Coronary artery (tissue), 2 donors: Measurements from ENCODE around the gene ZNF648.
"Not testable (repeated sequence)": the region's sequence is repeated elsewhere in the genome, so short reads cannot be mapped to it uniquely, and the experiment has no call there.

ENCODE experiments used
- DNase-seq: peaks from one replicate; pipeline ENCODE4 v3.0.0-alpha.2; 2017; ENCODE audit warnings: low spot score
- H3K27ac ChIP-seq, 2 donors: fragments of 200-600 bp; sonication (generic); one replicate each; pipeline ENCODE4 v1.5.1; 2016 to 2019
- H3K4me3 ChIP-seq: fragments of 200-600 bp; sonication (generic); 2 replicates; pipeline ENCODE4 v1.5.1; 2016; ENCODE audit warnings: mild to moderate bottlenecking, moderate library complexity
- TF ChIP-seq, protein P1 (sequence below): fragments of 200-600 bp; sonication (generic); IDR thresholded peaks from one replicate; pipeline ENCODE4 v1.5.1; 2019; ENCODE audit warnings: antibody characterized with exemption

ZNF648 gene

GRCh38 chr1:182050481-182051448 is 10.7 kb downstream of the ZNF648 start:
- no peak overlapping the region for H3K4me3 ChIP-seq
- no peak overlapping the region for H3K27ac ChIP-seq
- TF ChIP-seq, protein P1, sequence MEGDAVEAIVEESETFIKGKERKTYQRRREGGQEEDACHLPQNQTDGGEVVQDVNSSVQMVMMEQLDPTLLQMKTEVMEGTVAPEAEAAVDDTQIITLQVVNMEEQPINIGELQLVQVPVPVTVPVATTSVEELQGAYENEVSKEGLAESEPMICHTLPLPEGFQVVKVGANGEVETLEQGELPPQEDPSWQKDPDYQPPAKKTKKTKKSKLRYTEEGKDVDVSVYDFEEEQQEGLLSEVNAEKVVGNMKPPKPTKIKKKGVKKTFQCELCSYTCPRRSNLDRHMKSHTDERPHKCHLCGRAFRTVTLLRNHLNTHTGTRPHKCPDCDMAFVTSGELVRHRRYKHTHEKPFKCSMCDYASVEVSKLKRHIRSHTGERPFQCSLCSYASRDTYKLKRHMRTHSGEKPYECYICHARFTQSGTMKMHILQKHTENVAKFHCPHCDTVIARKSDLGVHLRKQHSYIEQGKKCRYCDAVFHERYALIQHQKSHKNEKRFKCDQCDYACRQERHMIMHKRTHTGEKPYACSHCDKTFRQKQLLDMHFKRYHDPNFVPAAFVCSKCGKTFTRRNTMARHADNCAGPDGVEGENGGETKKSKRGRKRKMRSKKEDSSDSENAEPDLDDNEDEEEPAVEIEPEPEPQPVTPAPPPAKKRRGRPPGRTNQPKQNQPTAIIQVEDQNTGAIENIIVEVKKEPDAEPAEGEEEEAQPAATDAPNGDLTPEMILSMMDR, result no peak
- DNase-seq, result no peak

DNA sequence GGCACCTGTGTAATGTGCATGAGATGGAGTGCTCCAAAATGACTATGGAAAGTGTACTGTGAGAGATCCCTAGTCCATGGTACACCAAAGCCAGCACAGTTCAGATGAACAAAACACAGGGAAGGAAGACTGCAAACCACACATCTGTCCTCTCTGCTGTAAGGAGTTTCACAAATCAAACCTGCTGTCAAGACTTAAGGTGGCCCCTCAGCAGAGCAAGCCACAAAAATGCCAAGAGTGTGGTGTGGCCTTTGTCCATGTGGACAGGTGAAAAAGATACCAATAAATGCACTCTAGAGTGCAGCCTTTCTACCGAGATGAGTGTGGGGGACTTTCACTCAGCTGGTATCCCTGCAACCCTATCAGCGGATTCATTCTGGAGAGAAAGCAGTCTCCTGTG is 12.9 kb downstream of the ZNF648 start:
- Histone ChIP-seq H3K27ac (no peak overlapping the region), H3K4me3 (no peak overlapping the region)
- DNase-seq, result no peak
- TF ChIP-seq, protein P1, result no peak

GRCh38 chr1:182046763-182047162 is 14.7 kb downstream of the ZNF648 start:
- TF ChIP-seq, protein P1, result no peak
- DNase-seq, result no peak
- H3K27ac ChIP-seq, result no peak overlapping the region
- H3K4me3 ChIP-seq, result no peak overlapping the region

DNA sequence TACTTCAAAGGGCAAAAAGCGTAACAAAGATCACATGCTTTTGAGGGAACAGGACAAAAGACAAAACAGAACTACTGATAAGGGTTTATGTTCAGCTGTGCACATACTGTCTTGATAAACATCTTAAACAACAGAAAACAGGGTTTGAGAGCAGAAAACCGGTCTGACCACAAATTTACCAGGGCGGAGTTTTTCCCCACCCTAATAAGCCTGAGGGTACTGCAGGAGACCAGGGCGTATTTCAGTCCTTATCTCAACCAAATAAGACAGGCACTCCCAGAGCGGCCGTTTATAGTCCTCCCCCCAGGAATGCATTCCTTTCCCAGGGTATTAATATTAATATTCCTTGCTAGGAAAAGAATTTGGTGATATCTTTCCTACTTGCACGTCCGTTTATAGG is 16.0 kb downstream of the ZNF648 start:
- H3K27ac ChIP-seq, H3K4me3 ChIP-seq, DNase-seq: not testable (repeated sequence)

- TF ChIP-seq, protein P1, result no peak
- Histone ChIP-seq H3K27ac (no peak overlapping the region), H3K4me3 (no peak overlapping the region)
- DNase-seq, result no peak
These were observed 19.9 kb downstream of the ZNF648 start for GRCh38 chr1:182041615-182042014.

GRCh38 chr1:182038220-182038619 is 23.3 kb downstream of the ZNF648 start:
- H3K27ac ChIP-seq, result no peak overlapping the region
- no peak for DNase-seq
- no peak overlapping the region for H3K4me3 ChIP-seq
- TF ChIP-seq, protein P1, result no peak

GRCh38 chr1:182035097-182035770 is 26.3 kb downstream of the ZNF648 start:
- TF ChIP-seq, protein P1, result no peak
- no peak overlapping the region for H3K4me3 ChIP-seq
- H3K27ac ChIP-seq, result no peak overlapping the region
- no peak for DNase-seq
